HT1080 (cell line): ENCODE measurements around the gene MON1A. TPM values are rescaled to one million over a fixed set of nuclear protein-coding genes. Genes with fewer than 3 reads are reported as not detected.
A peak's percentile ranks its signal among the peaks of the same experiment; 100 is the strongest.
"Not testable (repeated sequence)": the region's sequence is repeated elsewhere in the genome, so short reads cannot be mapped to it uniquely, and the experiment has no call there.

Experiments used
- DNase-seq: peaks from one replicate; pipeline ENCODE4 v3.0.0-alpha.2; 2015; ENCODE audit warnings: low read depth
- total RNA-seq: library from RNA; depleted of rRNA; stranded (reverse); fragments of >200 nt; shearing (Covaris generic); gene quantifications from 2 replicates; pipeline ENCODE4 v1.2.3, GENCODE V29; 2014

MON1A gene
- total RNA-seq, 1 experiment from 2014 or later: 31.1 TPM

DNA sequence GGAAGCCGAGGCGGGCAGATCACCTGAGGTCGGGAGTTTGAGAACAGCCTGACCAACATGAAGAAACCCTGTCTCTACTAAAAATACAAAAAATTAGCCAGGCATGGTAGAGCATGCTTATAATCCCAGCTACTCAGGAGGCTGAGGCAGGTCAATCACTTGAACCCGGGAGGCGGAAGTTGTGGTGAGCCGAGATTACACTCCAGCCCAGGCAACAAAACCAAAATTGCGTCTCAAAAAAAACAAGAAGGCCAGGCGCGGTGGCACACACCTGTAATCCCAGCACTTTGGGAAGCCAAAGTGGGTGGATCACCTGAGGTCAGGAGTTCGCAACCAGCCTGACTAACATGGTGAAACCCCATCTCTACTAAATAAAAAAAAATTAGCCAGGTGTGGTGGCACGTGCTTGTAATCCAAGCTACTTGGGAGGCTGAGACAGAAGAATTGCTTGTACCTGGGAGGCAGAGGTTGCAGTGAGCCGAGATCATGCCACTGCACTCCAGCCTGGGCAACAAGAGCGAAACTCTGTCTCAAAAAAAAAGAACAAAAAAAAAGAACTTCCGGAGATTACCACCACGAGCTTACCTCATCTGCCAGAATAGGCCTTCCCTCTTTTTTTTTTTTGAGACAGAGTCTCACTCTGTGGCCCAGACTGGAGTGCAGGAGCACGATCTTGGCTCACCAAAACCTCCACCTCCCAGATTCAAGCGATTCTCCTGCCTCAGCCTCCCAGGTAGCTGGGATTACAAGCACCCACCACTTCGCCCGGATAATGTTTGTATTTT, 11.6 kb downstream of the MON1A start:
- DNase-seq: not testable (repeated sequence)

- DNase-seq: no peak
Observed at GRCh38 chr3:49916686-49917085, 12.9 kb downstream of the MON1A start.

- no peak for DNase-seq
Observed at GRCh38 chr3:49914906-49915305, 14.7 kb downstream of the MON1A start.

DNA sequence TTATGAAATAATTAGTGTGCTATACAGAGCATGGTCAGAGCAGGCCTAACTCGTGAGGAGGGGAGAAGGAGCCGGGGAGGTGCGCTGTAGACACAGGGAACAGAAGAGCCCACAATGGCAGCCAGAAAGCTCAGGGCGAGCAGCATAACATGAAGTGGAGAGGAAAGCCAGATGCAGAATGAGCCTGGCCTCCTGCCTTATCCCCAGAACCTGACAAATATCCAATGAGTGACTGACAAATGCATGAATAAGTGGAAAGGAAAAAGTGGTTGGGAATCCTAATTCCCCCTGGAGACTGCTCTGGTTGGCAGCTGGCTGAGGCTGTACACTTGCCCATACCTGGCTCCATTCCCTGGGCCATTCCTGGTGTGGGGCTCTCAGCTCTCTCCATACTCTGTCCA, 16.7 kb downstream of the MON1A start:
- no peak for DNase-seq

- DNase-seq: no peak
Observed at GRCh38 chr3:49911611-49912010, 18.0 kb downstream of the MON1A start.

- no peak for DNase-seq
Observed at GRCh38 chr3:49911124-49911420, 18.5 kb downstream of the MON1A start.

GRCh38 chr3:49910409-49911123, 19.0 kb downstream of the MON1A start:
- no peak for DNase-seq

DNA sequence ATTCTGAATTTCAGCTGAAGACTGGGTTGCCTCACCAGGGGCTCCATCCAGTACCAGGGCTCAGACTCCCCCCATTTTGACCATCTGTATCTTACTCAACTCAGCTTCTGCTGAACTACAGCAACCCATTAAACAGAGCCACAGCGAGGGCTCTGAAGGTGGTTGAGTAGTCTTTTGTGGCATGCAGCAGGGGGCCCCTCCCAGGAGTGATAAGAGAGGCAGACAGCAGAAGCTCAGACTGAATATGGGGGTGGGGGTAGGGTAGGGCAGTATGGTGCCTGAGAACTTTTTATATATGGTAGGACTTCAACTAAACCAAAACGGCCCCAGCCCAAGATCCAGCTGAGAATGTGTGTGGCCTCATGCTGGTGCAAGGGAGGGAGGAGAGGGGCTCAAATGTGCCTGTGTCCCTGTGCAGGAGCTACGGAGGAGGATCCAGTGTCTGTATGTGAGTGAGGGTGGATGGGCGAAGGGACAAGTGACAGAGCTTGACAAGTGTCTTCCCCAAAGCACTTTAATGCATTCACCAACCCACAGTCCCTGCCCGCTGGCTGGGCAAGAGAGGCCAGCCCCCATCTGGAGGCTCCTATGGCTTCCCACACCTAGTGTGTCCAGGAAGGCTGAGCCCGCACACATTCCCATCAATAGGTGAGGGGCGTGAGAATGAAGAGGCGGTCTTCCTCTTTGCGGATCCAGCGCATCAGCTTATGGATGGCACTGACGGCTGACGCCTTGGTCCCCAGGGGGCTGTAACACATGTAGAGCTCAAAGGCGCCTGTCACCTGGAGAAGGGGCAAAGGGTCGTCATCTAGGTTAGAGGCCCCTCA, 21.0 kb downstream of the MON1A start:
- no peak for DNase-seq

DNA sequence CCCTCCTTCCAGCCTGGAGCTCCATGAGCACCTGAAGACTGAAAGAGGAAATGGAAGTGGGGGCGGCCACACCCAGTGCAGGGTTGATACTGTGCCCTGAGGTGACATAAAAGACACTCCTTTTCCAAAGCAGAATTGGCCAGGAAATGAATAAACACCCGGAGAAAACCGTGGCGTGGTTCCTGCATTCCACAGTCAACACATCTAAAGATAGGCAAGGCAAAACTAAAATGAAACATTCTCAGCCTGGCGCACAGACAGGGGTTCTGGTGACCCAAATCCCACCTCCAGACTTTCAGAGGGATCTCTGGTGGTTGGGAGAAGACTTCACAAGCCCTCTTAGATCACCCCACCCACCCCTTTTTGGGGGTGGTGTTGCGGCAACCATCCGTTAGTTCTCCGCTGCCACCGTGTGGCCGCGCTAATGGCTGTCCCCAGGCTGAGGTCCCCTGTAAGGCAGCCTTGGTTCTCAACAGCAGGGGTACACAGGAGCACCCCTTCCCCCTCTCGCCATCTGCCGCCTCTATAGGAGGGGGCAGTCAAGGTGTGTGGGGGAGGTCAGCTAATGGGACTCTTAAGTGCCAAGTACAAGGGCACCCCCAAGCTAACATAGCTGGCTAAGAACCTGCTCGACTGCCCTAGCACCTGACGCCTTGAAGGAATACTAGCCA, 23.4 kb downstream of the MON1A start:
- DNase-seq: peak; percentile 57

- DNase-seq: not testable (repeated sequence)
Observed at GRCh38 chr3:49904448-49904847, 25.2 kb downstream of the MON1A start.

- no peak for DNase-seq
Observed at GRCh38 chr3:49903451-49904424, 25.9 kb downstream of the MON1A start, which contains the start of gene MST1R. Gene MST1R (minus strand): TSS chr3:49903873. CDS start chr3:49903609, 264 bp downstream.

GRCh38 chr3:49902511-49903345, 26.9 kb downstream of the MON1A start:
- DNase-seq: no peak

GRCh38 chr3:49901366-49902339, 28.0 kb downstream of the MON1A start:
- no peak for DNase-seq

GRCh38 chr3:49900491-49901153, 29.0 kb downstream of the MON1A start:
- peak; percentile 86 for DNase-seq

DNA sequence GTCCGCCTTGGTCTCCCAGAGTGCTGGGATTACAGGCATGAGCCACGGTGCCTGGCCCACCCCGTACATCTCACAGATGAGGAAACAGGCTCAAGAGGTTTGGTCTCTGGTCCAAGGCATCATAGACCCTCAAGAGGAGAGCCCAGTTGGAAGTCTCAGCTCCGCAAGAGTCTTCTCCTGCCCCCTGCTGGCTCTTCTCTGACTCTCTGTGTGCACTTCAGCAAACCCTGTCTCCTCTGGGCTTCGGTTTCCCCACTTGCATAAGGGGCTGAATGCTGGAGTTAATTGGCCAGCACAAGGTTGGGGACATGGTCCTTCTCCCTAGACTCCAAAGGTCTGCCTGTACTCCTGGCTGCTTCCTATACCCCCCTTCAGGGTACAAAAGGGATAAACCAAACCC, 29.8 kb downstream of the MON1A start:
- peak; percentile 15 for DNase-seq

DNA sequence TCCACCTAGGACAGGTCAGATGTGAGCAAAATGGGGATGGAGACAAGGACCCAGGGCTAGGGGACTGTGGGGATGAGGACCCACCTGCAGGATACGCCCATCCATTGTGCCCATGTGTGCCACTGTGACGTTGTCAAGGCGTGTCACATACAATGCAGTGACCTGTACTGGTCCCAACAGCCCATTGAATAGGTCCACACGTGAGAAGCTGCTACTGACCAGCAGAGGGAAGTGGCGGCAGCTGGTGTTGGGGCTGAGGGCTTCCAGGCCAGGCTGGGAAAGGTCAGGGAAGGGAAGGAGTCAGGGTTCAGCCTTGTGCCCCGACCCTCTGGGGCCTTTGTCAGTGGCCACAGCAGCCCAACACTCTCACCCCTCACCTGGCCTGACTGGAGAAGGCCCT, 30.6 kb downstream of the MON1A start:
- no peak for DNase-seq

DNA sequence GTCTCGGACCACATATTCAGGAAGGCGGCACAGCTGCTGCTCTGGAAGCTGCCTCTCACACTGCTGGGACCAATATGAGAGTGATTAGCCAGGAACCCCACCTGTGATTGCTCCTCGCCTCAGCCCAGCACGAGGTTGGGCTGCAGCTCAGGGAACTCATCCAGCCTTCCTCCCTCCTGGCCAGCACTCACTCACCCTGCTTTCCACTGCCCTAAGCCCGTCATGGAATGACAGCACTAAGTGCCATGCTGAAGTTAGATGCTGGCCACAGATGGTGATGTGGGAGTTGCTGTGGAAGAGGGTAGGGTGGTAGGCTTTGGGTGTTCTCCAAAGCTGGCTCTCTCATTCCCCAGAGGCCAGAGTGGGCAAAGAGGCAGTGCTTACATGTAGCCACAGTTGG, 33.3 kb downstream of the MON1A start:
- no peak for DNase-seq

- DNase-seq: no peak
Observed at GRCh38 chr3:49895791-49896190, 33.8 kb downstream of the MON1A start.
